Stimulated activated CD8-positive, alpha-beta memory T cell treated with anti-CD3 and anti-CD28 coated beads, Interleukin-7, amount 100 ng/mL, for 24 hours (primary cell): ENCODE data around the gene ARRDC1.

Experiments used
- DNase-seq: peaks from one replicate; pipeline ENCODE4 v3.0.0-alpha.2; 2020; ENCODE audit warnings: low read depth

Gene ARRDC1

GRCh38 chr9:137640862-137641261 lies 35.4 kb downstream of the ARRDC1 start:
- no peak for DNase-seq

DNA sequence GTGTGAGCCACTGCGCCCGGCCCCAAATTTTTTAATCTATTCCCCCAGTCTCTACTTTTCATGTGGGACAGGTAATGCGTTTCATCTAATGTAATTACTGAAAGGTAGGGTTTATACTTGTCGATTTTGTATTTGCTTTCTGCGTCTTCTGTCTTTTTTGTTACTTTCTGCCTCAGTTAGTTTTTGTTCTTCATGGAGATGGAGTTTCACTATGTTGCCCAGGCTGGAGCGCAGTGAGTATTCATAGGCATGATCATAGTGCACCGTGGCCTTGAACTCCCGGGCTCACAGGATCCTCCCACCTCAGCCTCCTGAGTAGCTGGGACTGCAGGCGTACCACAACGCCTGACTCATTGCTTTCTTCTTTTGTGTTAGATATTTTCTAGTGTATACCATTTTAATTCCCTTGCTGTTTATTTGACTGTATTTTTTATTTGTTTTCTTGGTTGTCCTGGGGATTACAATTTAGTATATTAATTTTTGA lies 36.7 kb downstream of the ARRDC1 start:
- no peak for DNase-seq

DNA sequence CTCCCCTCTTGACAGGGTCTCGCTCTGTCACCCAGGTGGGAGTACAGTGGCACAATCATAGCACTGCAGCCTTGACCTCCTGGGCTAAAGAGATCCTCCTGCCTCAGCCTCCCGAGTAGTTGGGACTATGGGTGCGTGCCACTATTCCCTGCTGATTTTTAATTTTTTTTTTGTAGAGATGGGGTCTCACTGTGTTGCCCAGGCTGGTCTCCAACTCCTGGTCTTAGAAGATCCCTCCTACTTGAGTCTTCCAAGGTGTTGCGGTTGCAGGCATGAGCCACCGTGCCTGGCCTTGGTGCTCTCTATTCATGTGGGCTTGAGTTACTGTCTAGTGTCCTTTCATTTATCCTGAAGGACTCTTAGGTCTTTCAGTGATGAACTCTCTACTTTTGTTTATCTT lies 37.4 kb downstream of the ARRDC1 start:
- DNase-seq: no peak

DNA sequence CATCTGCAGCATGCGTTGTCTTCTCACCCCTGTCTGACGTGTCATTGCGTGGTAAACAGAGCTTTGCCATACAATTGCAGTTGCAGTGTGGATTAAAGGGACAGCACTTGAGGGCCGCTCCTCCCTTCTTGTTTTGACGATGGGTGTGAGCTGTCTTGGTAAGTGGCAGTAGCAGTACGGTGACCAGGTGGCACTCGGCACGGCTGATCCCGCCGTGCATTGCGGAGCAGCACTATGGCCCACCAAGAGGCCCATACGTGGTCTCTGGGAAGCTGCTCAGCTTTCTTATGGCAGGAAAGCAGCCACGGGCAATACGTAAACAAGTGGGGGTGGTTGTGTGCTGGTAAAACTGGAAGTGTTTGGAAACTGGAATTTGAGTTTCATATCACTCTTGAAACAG lies 38.4 kb downstream of the ARRDC1 start:
- no peak for DNase-seq

DNA sequence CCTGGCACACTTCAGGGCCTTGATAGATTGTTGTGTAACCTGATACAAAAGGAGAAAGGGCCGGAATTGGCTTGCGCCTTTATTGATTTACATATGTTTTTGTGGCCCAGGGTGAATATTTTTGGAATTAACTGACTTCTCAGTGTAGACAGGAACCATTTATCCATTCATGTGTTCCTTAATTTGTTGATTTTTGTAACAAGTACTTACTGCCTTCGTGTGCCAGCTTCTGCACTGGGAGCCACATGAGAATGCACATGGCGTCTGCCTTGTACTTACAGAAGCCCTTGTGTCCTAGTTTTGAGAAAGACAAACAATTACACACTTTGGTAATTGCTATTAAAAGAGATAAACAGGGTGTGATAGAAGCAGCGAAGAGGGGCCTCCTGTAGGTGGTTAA lies 39.7 kb downstream of the ARRDC1 start:
- DNase-seq: no peak

DNA sequence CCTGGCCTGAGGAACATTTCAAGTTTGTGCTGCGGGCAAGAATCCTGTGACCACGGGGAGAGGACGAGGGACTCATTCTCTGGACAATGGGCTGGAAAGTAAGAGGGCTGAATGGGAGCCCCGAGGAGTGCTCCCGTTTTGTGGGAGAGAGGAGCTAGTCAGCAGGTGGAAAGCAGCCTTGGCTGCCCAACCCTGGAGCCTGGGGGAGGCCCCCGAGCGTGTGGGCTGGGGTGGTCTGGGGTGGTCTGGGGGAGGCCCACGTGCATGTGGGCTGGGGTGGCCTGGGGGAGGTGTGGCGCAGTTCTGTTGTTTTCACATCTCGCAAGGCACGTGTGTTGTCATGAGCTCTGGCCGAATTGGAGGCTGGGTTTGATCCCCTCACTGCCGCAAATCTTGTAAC lies 40.9 kb downstream of the ARRDC1 start:
- no peak for DNase-seq

DNA sequence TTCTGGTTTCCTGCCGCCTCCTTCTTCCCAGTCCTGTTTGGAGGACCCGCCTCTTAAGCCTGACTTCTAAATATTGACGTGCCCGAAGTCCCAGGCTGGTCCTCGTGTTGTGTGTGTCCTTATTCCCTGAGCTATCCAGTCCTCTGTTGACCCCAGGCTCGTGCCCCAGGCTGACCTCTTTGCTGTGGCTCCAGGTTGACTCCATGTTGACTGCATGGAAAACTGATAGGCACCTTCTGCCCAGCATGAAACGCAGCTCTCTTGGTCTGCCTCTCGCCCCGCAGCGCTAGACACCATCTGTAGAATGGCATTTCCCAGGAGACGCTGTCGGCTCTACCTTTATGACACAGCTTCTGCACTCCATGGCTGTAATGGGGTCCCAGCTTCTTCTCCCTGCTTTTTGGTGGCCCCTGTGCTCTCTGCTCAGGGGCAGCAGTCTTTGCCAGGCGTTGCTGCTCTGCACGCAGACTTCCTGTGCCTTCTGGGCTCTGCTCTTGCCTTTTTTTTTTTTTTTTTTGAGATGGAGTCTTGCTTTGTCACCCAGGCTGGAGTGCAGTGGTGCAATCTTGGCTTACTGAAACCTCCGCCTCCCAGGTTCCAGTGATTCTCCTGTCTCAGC lies 41.7 kb downstream of the ARRDC1 start:
- DNase-seq: no peak

- DNase-seq: no peak
Observed at GRCh38 chr9:137648396-137648795, 42.9 kb downstream of the ARRDC1 start.

DNA sequence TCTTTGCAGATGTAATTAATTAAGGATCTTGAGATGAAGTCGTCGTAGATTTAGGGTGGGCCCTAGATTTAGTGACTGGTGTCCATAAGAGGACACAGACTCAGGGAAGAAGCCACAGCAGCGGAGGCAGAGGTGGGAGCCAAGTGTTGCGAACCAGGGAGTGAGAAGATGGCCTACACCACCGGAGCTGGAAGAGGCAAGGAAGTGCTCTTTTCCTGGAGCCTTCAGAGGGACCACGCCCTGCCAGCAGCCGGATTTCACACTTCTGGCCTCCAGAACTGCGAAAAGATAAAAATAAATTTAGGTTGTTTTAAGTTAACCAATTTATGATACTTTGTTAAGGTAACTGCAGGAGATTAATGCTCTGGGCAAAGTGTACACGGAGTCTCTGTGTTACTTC lies 44.1 kb downstream of the ARRDC1 start:
- no peak for DNase-seq

DNA sequence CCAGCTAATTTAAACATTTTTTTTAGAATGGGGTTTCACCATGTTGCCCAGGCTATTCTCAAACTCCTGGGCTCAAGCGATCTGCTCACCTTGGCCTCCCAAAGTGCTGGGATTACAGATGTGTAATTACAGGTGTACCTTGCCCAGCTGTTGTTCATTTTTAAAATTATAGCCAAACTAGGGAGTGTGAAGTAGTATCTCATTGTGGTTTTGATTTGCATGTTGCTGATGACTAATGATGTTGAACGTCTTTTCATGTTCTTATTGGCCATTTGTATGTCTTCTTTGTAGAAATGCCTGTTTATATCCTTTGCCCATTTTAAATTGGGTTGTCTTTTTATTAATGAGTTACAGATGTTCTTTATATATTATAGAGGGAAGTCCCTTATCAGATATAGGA lies 44.8 kb downstream of the ARRDC1 start:
- DNase-seq: no peak

GRCh38 chr9:137650779-137651178 lies 45.3 kb downstream of the ARRDC1 start:
- DNase-seq: no peak

DNA sequence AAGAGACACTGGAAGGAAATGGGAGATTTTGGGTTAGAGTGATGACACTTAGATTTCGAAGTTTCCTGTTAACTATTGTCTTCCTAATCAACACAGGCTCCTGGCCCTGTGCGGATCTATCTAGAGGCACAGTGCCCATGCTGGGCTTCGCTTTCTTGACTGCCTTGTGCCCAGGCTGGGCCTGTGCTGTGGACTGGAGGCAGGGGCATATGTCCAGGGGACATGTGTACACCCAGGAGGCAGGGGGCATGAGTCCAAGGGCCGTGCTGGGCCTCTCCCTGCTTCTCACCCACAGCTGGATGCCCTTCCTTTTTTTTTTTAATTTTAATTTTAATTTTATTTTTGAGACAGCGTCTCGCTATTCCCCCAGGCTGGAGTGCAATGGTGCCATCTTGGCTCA lies 50.9 kb downstream of the ARRDC1 start:
- no peak for DNase-seq

DNA sequence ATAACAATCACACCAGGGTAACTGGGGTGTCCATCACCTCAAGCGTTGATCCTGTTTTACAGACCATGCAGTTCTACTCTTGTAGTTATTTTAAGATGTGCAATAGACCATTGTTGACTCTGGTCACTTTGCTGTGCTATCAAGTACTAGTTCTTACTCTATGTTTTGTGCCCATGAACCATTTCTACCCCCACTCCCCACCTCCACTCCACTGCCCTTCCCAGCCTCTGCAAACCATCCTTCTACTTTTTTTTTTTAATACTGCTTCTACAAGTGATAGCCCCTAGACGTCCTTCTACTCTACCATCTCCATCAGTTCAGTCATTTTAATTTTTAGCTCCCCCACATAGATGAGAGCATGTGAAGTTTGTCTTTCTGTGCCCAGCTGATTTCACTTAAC lies 52.1 kb downstream of the ARRDC1 start:
- DNase-seq: no peak

DNA sequence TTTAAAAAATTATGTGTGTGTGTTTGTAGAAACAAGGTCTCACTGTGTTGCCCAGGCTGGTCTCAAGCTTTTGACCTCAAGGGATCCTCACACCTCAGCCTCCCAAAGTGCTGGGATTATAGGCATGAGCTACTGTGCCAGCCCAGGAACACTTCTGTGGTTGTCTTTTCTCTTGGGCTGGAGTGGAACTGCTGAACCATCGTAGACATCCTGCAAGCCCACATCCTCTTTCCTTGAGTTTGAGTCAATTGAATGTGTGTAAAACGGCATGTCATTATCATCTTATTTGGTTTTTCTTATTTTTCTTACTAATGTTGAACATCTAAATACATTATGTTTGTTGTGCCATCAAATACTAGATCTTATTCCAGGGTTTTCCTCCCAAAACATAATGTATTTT lies 53.3 kb downstream of the ARRDC1 start:
- DNase-seq: no peak

GRCh38 chr9:137660144-137660543 lies 54.7 kb downstream of the ARRDC1 start:
- no peak for DNase-seq

DNA sequence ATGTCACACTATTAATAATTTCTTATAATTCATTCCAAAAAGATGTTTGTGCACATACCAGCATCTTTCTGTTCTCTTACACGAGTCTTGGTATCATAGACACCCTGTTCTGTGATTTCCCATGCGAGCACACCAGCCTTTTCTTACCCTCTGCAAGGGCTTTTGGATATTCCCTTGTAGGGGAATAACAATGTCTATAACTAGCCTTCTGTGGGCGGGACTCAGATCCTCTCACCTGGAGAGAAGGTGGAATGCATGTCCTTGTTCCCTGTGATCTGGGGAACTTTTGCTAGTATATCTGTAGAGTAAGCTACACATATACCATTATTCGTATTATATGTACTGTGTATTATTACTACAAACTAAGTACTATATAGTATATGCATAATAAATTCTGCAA lies 58.1 kb downstream of the ARRDC1 start:
- no peak for DNase-seq

- DNase-seq: no peak
Observed at GRCh38 chr9:137664676-137665075, 59.2 kb downstream of the ARRDC1 start.
